ENCODE measurements around the gene TUBA8. TPM values are rescaled to one million over a fixed set of nuclear protein-coding genes. Genes with fewer than 3 reads are reported as not detected.

The TUBA8 gene
- polyA plus RNA-seq, 1 donor (not counting 4 experiments of a cell fraction or from before 2014, with no cell fraction given) = 0.35 TPM

DNA sequence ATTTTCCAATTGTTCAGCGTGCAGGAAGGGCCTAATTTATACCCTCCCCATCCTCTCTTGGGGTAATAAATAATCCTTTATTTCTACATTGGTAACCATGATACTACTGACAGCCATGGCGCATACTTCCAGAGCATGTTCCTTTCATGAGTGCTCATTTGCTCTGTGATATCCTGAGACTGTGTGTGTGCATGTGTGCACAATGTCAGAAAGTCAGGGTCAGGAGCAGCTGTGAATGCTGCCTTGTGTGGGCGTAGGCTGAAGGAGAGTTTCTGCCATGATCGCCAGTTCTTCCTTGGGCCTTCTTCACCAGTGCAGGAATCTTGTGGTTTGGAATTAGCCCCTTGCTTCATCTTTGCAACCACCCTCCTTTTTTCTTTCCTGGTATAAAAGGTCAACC lies 10.2 kb downstream of the TUBA8 start:
- Histone ChIP-seq H3K36me3 (ENCODE audit: control insufficient read depth in 2 of 2, extremely low read depth in 1 of 2, insufficient read depth in 2 of 2, low read length in 2 of 2) (no peaks in the 10 kb centered on the region), H3K4me3 (ENCODE audit: control insufficient read depth in 2 of 3, extremely low read depth in 1 of 3, insufficient read depth in 2 of 3, low read depth in 1 of 3, low read length in 3 of 3) (no peak overlapping the region), H3K9me1 (ENCODE audit: control insufficient read depth, extremely low read depth, insufficient read depth, low read length) (no peaks in the 10 kb centered on the region), H3K27ac (ENCODE audit: control insufficient read depth, insufficient read depth, low read length) (no peak overlapping the region), H3K9me3 (ENCODE audit: control insufficient read depth, low read depth, low read length) (no peaks in the 10 kb centered on the region), H2AFZ (ENCODE audit: control insufficient read depth, low read length) (no peak overlapping the region), H3K4me2 (ENCODE audit: control insufficient read depth, extremely low read depth, insufficient read depth, low read depth, low read length) (no peak overlapping the region), H3K79me2 (ENCODE audit: control insufficient read depth, insufficient read depth, low read length) (no peaks in the 10 kb centered on the region), H3K4me1 (ENCODE audit: control insufficient read depth, extremely low read depth, insufficient read depth, low read length) (no peaks in the 10 kb centered on the region), H3K27me3 (ENCODE audit: control insufficient read depth, extremely low read depth, insufficient read depth, low read length) (no peaks in the 10 kb centered on the region), H4K20me1 (ENCODE audit: control insufficient read depth, extremely low read depth, insufficient read depth, low read length) (peaks cover 3% of the 10 kb centered on the region), H3K9ac (ENCODE audit: control insufficient read depth, extremely low read depth, insufficient read depth, low read length) (no peak overlapping the region)
- FAIRE-seq (no peak), DNase-seq (ENCODE audit: low read depth, low spot score) (no peak)
- TF ChIP-seq, protein P1, sequence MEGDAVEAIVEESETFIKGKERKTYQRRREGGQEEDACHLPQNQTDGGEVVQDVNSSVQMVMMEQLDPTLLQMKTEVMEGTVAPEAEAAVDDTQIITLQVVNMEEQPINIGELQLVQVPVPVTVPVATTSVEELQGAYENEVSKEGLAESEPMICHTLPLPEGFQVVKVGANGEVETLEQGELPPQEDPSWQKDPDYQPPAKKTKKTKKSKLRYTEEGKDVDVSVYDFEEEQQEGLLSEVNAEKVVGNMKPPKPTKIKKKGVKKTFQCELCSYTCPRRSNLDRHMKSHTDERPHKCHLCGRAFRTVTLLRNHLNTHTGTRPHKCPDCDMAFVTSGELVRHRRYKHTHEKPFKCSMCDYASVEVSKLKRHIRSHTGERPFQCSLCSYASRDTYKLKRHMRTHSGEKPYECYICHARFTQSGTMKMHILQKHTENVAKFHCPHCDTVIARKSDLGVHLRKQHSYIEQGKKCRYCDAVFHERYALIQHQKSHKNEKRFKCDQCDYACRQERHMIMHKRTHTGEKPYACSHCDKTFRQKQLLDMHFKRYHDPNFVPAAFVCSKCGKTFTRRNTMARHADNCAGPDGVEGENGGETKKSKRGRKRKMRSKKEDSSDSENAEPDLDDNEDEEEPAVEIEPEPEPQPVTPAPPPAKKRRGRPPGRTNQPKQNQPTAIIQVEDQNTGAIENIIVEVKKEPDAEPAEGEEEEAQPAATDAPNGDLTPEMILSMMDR (optimal IDR thresholded peaks at IDR 0.05 in 1 of 3, IDR thresholded peaks at IDR 0.05 in 1 of 3, conservative IDR thresholded peaks at IDR 0.05 in 1 of 3; ENCODE audit: extremely low read depth in 1 of 3, insufficient read depth in 2 of 3, low read length in 3 of 3) = no peak
- TF ChIP-seq EZH2 (IDR thresholded peaks at IDR 0.05; ENCODE audit: low read length) = no peak
- dilution Hi-C loops (cut with MboI; ENCODE audit: extremely low pct_ligation_motif_present, low sequenced_read_pairs) = no loop called here

DNA sequence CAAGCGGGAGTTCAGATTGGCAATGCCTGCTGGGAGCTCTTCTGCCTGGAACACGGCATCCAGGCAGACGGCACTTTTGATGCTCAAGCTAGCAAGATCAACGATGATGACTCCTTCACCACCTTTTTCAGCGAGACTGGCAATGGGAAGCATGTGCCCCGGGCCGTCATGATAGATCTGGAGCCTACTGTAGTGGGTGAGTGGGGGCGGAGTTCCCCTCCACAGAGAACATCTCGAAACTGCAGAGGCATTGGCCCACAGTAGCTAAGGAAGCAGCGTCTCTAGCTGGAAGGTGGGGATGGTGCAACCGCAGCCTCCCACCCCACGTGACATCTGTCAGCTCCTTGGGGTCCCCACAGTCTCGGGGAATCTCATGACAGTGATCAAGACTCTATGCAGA lies 10.9 kb downstream of the TUBA8 start:
- Histone ChIP-seq H3K9me3 (ENCODE audit: control insufficient read depth, low read depth, low read length) (no peaks in the 10 kb centered on the region), H3K4me3 (ENCODE audit: control insufficient read depth in 2 of 3, extremely low read depth in 1 of 3, insufficient read depth in 2 of 3, low read depth in 1 of 3, low read length in 3 of 3) (no peak overlapping the region), H3K9ac (ENCODE audit: control insufficient read depth, extremely low read depth, insufficient read depth, low read length) (no peak overlapping the region), H2AFZ (ENCODE audit: control insufficient read depth, low read length) (no peak overlapping the region), H3K4me1 (ENCODE audit: control insufficient read depth, extremely low read depth, insufficient read depth, low read length) (no peaks in the 10 kb centered on the region), H3K27me3 (ENCODE audit: control insufficient read depth, extremely low read depth, insufficient read depth, low read length) (no peaks in the 10 kb centered on the region), H4K20me1 (ENCODE audit: control insufficient read depth, extremely low read depth, insufficient read depth, low read length) (peaks cover 3% of the 10 kb centered on the region), H3K4me2 (ENCODE audit: control insufficient read depth, extremely low read depth, insufficient read depth, low read depth, low read length) (no peak overlapping the region), H3K79me2 (ENCODE audit: control insufficient read depth, insufficient read depth, low read length) (no peaks in the 10 kb centered on the region), H3K36me3 (ENCODE audit: control insufficient read depth in 2 of 2, extremely low read depth in 1 of 2, insufficient read depth in 2 of 2, low read length in 2 of 2) (no peaks in the 10 kb centered on the region), H3K27ac (ENCODE audit: control insufficient read depth, insufficient read depth, low read length) (no peak overlapping the region), H3K9me1 (ENCODE audit: control insufficient read depth, extremely low read depth, insufficient read depth, low read length) (no peaks in the 10 kb centered on the region)
- FAIRE-seq (no peak), DNase-seq (ENCODE audit: low read depth, low spot score) (no peak)
- TF ChIP-seq, protein P1 (optimal IDR thresholded peaks at IDR 0.05 in 1 of 3, IDR thresholded peaks at IDR 0.05 in 1 of 3, conservative IDR thresholded peaks at IDR 0.05 in 1 of 3; ENCODE audit: extremely low read depth in 1 of 3, insufficient read depth in 2 of 3, low read length in 3 of 3) = no peak
- TF ChIP-seq EZH2 (IDR thresholded peaks at IDR 0.05; ENCODE audit: low read length) = no peak
- dilution Hi-C loops (cut with MboI; ENCODE audit: extremely low pct_ligation_motif_present, low sequenced_read_pairs) = no loop called here
